ENCODE results near the gene MRPL24. TPM values are rescaled to one million over a fixed set of nuclear protein-coding genes. Genes with fewer than 3 reads are reported as not detected.
A peak's percentile ranks its signal among the peaks of the same experiment; 100 is the strongest.

The MRPL24 gene
- total and polyA plus RNA-seq, 2 of the 8 experiments (the other 6 are each of a cell fraction or from before 2014, with no cell fraction given) = 29.7 to 35.2 TPM

DNA sequence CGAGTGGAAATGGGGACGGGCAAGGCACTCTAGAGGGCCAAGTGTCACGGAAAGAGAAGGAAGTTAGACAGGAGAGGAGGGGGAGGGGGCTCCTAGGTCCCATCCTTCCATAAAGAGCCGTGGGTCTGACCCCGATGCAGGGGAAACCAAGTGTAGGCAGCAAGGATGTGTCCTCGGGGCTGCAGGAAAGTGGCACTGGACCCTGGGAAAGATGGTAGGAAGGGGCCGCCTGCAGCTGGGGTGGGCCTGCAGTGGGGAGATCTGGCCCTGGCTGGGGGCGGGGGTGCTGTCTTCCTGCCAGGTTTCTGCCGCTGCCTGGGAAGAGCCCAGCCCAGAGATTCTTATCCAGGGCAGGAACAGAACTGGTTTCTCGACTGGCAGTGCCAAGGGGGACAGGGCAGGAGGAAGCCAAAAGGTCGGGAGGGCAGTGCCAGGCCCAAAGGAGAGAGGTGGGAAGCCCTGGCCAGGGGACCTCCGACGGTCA is 48.4 kb downstream of the MRPL24 start:
- H4K91ac ChIP-seq (replicated peaks; ENCODE audit: insufficient read length, low read length) = peak overlapping the region; percentile 92
- no peaks in the 10 kb centered on the region for H3K36me3 ChIP-seq (ENCODE audit: control insufficient read depth in 2 of 4, insufficient read depth in 4 of 4, low read length in 3 of 4)
- no peaks in the 10 kb centered on the region for H4K20me1 ChIP-seq (replicated peaks in 1 of 2; ENCODE audit: control insufficient read depth in 1 of 2, insufficient read depth in 2 of 2, low read length in 2 of 2)
- no peaks in the 10 kb centered on the region for H3K9me3 ChIP-seq (ENCODE audit: insufficient read depth in 2 of 2, low read depth in 1 of 2, low read length in 1 of 2)
- POLR2A ChIA-PET (ENCODE audit: partially characterized antibody) = interaction anchor here (0.6 to 13.9 kb wide), 21 partner anchors 8 to 168 kb away, joined by 3 to 530 read pairs (median 5); partner anchors contain the start of genes CRABP2, HAPLN2, HDGF and ISG20L2
- no peaks in the 10 kb centered on the region for H3K79me1 ChIP-seq (ENCODE audit: low read depth, low read length)
- H3K79me2 ChIP-seq (ENCODE audit: control insufficient read depth in 1 of 2, insufficient read depth in 2 of 2, low read length in 2 of 2) = no peaks in the 10 kb centered on the region
- no peak overlapping the region for H3K23ac ChIP-seq (ENCODE audit: insufficient read length)
- H2AK5ac ChIP-seq (ENCODE audit: low read depth, low read length) = no peak overlapping the region; the same call in 1 of the 2 replicates
- H3K56ac ChIP-seq (replicated peaks; ENCODE audit: insufficient read length, low read depth, low read length) = peak overlapping the region; percentile 48
- peak overlapping the region; percentile 17 for H2BK120ac ChIP-seq (replicated peaks; ENCODE audit: low read depth, low read length)
- H3K23me2 ChIP-seq (ENCODE audit: low read depth, low read length) = peaks cover 10% of the 10 kb centered on the region; the same call in 1 of the 2 replicates
- H3K27ac ChIP-seq (ENCODE audit: low read depth, low read length) = peak overlapping the region; percentile 83
- DNase-seq (ENCODE audit: low read depth in 1 of 2, low spot score in 2 of 2) (peak in 1 of 2 experiments; percentile 77), FAIRE-seq (no peak)
- peak overlapping the region; percentile 97 for H2BK5ac ChIP-seq (ENCODE audit: low read depth, low read length)
- peaks cover 0 to 7% (median 0%) of the 10 kb centered on the region in 4 experiments; a peak in 2 of 7 replicates for H3K27me3 ChIP-seq (replicated peaks in 1 of 4; ENCODE audit: control insufficient read depth in 3 of 4, extremely low read depth in 1 of 4, insufficient read depth in 3 of 4, low read length in 3 of 4)
- peak overlapping the region; percentile 41 for H3K4ac ChIP-seq (replicated peaks; ENCODE audit: insufficient read length, low read depth, low read length)
- H3K4me2 ChIP-seq (ENCODE audit: insufficient read depth in 1 of 2, low read depth in 2 of 2, low read length in 2 of 2) = peak overlapping the region; percentile 14 to 72
- H3K14ac ChIP-seq (ENCODE audit: insufficient read length) = no peak overlapping the region
- peak overlapping the region; percentile 48 for H3K18ac ChIP-seq (ENCODE audit: extremely low read depth, low read length)
- peaks cover 24 to 51% (median 38%) of the 10 kb centered on the region in 4 experiments for H3K4me1 ChIP-seq (replicated peaks in 1 of 4; ENCODE audit: control insufficient read depth in 3 of 4, insufficient read depth in 4 of 4, low read length in 3 of 4)
- peak overlapping the region in 2 of 4 experiments; percentile 60; a peak in 3 of 7 replicates for H3K9ac ChIP-seq (replicated peaks in 1 of 4; ENCODE audit: extremely low read depth in 1 of 4, low read depth in 3 of 4, low read length in 3 of 4)
- H3K4me3 ChIP-seq (ENCODE audit: extremely low read depth in 1 of 4, insufficient read depth in 2 of 4, low read depth in 3 of 4, low read length in 4 of 4) = peak overlapping the region; percentile 1 to 49 (median 22); a peak in 5 of 8 replicates
- no peak overlapping the region for H4K8ac ChIP-seq (ENCODE audit: extremely low read depth, insufficient read depth, low read length)
- 5% methylated on average over 13 of the region's 13 CpGs; no CpG with 5 or more reads in 1 of the 2 experiments for WGBS, 2 experiments (ENCODE audit: extremely low coverage in 1 of 2, insufficient coverage in 1 of 2, insufficient read length in 1 of 2, insufficient replicate concordance in 2 of 2, low coverage in 1 of 2, low lambda C conversion rate in 2 of 2, missing lambda C conversion rate in 1 of 2)
- H2BK20ac ChIP-seq (ENCODE audit: low read length) = peak overlapping the region; percentile 75
- no peak overlapping the region for H2BK15ac ChIP-seq (ENCODE audit: low read length)
- H4K5ac ChIP-seq (ENCODE audit: insufficient read length, low read depth, low read length) = peak overlapping the region; percentile 70
- H2BK12ac ChIP-seq (ENCODE audit: low read depth, low read length) = peak overlapping the region; percentile 78; the same call in 1 of the 2 replicates
- TF ChIP-seq SP4 (IDR thresholded peaks at IDR 0.05; ENCODE audit: low read length) (no peak), KDM4A (IDR thresholded peaks at IDR 0.05; ENCODE audit: low read depth, low read length, severe bottlenecking) (peak; percentile 23), HDAC2 (IDR thresholded peaks at IDR 0.05; ENCODE audit: borderline replicate concordance in 1 of 2, low read depth in 2 of 2, low read length in 2 of 2) (no peak)
- TF ChIP-seq, protein P1, sequence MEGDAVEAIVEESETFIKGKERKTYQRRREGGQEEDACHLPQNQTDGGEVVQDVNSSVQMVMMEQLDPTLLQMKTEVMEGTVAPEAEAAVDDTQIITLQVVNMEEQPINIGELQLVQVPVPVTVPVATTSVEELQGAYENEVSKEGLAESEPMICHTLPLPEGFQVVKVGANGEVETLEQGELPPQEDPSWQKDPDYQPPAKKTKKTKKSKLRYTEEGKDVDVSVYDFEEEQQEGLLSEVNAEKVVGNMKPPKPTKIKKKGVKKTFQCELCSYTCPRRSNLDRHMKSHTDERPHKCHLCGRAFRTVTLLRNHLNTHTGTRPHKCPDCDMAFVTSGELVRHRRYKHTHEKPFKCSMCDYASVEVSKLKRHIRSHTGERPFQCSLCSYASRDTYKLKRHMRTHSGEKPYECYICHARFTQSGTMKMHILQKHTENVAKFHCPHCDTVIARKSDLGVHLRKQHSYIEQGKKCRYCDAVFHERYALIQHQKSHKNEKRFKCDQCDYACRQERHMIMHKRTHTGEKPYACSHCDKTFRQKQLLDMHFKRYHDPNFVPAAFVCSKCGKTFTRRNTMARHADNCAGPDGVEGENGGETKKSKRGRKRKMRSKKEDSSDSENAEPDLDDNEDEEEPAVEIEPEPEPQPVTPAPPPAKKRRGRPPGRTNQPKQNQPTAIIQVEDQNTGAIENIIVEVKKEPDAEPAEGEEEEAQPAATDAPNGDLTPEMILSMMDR (IDR thresholded peaks at IDR 0.05; ENCODE audit: control extremely low read depth in 1 of 3, insufficient read depth in 1 of 3, low read depth in 1 of 3, low read length in 3 of 3) = peak in 1 of 3 experiments; percentile 10; a peak in 1 of 4 replicates
- CTCF ChIA-PET (ENCODE audit: partially characterized antibody) = interaction anchor here (0.6 to 66.0 kb wide), 11 partner anchors 5 to 234 kb away, joined by 3 to 4284 read pairs (median 50); partner anchors contain the start of genes BCAN, CRABP2, HAPLN2 and INSRR
- H2AFZ ChIP-seq (ENCODE audit: low read length) = no peak overlapping the region

Data from H1 (cell line).